Fibroblast of mammary gland (primary cell): ENCODE data around the gene MSH5.

ENCODE experiments used
- DNase-seq: peaks from one replicate; pipeline ENCODE4 v3.0.0-alpha.2; 2010; ENCODE audit warnings: low read depth
- H3K4me3 ChIP-seq: 2 replicates; pipeline ENCODE4 v1.5.1; 2011; ENCODE audit warnings: low read depth, mild to moderate bottlenecking, low read length, moderate library complexity; ENCODE audit not compliant: control insufficient read depth
- TF ChIP-seq, protein P1 (sequence below): conservative IDR thresholded peaks from 2 replicates; pipeline ENCODE4 v1.5.1; 2011; ENCODE audit warnings: low read depth, low read length, inconsistent platforms; ENCODE audit not compliant: control insufficient read depth, insufficient read depth

Gene MSH5

DNA sequence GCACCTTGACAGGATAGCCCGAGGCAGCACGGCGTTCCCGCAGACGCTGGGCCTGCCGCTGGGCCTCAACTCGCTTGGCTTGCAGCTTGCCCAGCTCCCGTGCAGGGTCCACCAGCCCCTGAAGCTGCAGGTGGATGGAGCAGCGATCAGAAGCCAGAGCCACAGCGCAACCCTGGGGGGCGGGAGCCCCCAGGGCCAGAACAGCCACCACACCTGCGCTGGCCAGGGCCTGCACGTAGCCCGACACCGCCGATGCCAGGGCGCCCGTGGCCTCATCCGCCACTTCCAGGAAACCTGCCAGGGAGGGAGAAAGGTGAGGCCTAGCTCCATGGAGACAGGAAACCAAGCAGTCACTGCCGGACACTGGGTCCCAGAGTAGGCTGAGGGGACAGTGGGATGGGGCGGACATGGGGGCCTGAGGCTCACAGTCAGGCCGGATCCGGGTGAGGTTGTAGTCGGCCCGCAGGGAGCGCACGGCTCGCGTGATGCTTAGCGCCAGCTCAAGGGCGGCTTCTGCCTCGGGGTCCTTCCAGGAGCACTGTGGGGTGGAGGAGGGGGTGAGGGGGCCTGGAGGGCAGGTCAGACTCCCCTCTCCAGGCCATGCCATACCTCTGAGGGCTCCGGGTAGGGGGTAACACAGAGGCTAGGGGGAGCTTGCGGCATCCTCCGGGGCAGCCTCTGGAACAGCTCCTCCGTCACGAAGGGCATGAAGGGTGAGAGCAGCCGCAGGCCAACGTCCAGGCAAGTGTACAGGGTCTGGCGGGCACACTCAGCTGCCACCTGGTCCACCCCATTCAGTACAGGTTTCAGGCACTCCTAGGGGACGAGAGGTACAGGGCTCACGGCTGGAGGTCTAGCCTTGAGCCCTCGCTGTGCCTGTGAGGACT, 39.4 kb downstream of the MSH5 start:
- H3K4me3 ChIP-seq: no peak overlapping the region
- TF ChIP-seq, protein P1, sequence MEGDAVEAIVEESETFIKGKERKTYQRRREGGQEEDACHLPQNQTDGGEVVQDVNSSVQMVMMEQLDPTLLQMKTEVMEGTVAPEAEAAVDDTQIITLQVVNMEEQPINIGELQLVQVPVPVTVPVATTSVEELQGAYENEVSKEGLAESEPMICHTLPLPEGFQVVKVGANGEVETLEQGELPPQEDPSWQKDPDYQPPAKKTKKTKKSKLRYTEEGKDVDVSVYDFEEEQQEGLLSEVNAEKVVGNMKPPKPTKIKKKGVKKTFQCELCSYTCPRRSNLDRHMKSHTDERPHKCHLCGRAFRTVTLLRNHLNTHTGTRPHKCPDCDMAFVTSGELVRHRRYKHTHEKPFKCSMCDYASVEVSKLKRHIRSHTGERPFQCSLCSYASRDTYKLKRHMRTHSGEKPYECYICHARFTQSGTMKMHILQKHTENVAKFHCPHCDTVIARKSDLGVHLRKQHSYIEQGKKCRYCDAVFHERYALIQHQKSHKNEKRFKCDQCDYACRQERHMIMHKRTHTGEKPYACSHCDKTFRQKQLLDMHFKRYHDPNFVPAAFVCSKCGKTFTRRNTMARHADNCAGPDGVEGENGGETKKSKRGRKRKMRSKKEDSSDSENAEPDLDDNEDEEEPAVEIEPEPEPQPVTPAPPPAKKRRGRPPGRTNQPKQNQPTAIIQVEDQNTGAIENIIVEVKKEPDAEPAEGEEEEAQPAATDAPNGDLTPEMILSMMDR: no peak
- DNase-seq: no peak

DNA sequence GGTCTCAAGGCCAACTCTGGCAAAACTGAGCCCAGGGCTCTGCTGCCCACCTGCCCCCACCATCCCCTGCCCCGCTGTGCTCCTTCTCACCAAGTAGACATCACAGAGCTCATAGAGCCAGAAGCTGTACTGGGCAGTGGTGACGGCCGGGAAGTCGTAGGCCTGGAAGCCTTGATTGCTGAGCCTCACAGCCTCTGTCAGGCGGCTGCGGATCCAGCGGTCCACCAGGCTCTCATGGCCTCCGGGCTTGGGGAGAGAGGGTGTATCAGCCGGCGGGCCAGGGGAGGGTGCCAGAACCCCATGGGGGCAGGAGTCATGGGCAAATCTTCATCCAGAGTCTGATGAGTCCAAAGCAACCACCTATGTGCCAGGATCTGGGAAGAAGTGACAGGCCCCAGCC, 40.1 kb downstream of the MSH5 start:
- TF ChIP-seq, protein P1: no peak
- no peak overlapping the region for H3K4me3 ChIP-seq
- DNase-seq: no peak

DNA sequence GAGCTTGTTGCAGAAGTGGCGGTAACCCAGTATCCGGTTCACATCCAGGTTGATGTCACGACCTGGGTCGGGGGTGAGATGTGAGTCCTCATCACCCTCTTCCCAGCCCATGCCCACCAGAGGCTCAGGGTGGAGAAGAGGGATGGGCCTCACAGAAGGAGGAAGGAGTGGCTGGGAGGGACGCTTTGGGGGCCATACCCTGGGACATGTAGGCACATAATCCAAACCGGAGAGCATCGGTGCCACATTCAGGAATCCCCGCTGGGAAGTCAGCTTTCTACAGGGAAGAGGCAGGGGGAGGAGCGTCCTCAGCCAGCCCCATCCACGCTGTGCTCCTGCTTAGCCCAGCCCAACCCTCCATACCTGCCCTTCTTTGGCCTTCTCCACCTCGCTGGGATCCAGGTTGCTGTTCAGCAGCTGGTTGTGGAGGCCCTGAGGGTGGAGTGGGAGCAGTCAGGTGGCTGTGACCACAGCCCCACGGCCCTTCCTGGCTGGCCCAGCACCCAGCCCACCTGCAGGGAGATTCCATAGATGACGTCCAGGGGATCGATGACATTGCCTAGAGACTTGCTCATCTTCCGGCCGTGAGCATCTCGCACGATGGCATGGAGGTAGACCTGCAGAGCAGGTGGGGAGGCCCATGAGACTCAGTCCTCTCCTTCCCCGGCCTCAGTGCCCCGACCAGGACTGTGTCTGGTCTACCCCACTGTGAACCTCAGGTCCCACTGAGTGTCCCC, 40.9 kb downstream of the MSH5 start:
- DNase-seq: no peak
- no peak overlapping the region for H3K4me3 ChIP-seq
- TF ChIP-seq, protein P1: no peak

DNA sequence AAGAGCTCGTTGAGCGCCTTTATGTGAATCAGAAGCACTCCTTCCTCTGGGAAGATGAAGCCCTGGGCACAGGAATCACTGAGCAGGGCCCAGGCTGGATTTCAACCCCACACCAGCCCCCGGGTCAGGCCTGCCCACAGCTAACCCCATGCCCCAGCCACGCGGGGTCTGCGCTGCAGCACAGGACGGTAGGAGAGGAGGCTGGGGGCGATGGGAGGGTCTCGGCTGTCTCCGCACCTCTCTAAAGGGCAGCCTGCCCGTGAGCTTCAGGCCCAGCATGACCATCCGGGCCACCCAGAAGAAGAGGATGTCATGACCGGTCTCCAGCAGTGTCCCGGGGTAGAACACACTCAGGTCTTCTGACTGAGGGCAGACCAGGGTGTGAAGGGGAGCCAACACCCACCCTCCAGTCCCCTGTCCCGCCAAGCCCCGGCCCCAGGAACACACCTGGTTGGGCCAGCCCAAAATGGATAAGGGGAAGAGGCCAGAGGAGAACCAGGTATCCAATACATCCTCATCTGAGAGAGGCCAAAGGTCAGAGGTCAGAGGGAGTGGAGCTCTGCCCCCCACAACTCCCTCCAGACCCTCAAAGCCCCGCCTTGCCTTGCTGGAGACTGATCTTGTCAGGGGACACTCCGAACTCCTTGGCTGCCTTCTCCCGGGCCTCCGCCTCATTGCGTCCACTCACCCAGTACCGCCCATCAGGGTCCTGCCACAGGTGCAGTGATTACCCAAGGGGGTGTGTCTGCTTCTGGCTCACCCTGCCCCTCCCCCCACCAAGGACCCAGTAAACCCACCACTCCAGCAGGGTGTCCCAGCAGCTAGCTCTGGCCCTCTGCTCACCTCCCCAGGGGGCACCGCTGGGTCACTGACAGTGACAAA, 41.7 kb downstream of the MSH5 start:
- H3K4me3 ChIP-seq: no peak overlapping the region
- DNase-seq: no peak
- TF ChIP-seq, protein P1: no peak

DNA sequence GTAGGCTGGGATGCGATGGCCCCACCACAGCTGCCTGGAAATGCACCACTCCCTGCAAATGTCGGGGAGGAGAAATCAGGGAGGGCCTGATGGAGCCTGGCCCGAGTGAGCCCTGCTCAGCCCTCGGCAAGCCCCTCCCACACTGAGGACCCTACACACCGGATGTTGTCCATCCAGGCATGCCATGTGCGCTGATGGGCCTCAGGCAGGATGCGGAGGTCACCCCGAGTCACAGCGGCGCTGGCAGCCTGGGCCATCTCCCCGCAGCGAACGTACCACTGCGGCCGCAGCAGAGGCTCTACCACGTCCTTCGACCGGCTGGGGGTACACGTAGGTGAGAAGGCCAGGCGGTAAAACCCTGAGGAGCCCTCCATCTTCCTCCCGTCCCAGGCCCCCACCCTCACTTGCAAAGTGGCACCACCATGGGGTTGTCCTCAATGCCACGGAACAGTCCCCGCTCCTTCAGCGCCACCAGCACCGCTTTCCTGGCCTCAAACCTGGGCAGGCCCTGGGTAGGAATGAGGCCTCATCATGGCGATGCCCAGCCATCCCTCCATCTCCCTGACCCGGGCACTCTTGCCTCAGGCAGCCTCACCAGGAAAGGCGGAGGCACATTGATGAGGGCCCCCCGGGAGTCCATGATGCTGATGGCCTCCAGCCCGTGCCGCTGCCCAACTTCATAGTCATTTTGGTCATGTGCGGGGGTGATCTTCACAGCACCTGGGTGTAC, 42.5 kb downstream of the MSH5 start:
- no peak for DNase-seq
- TF ChIP-seq, protein P1: no peak
- H3K4me3 ChIP-seq: no peak overlapping the region
